ENCODE measurements around the gene FZD10. TPM values are rescaled to one million over a fixed set of nuclear protein-coding genes. Genes with fewer than 3 reads are reported as not detected.

Gene FZD10
- polyA plus RNA-seq, 1 experiment, result not detected

- POLR2A ChIA-PET, result no interaction called here
- TF ChIP-seq, protein P1, sequence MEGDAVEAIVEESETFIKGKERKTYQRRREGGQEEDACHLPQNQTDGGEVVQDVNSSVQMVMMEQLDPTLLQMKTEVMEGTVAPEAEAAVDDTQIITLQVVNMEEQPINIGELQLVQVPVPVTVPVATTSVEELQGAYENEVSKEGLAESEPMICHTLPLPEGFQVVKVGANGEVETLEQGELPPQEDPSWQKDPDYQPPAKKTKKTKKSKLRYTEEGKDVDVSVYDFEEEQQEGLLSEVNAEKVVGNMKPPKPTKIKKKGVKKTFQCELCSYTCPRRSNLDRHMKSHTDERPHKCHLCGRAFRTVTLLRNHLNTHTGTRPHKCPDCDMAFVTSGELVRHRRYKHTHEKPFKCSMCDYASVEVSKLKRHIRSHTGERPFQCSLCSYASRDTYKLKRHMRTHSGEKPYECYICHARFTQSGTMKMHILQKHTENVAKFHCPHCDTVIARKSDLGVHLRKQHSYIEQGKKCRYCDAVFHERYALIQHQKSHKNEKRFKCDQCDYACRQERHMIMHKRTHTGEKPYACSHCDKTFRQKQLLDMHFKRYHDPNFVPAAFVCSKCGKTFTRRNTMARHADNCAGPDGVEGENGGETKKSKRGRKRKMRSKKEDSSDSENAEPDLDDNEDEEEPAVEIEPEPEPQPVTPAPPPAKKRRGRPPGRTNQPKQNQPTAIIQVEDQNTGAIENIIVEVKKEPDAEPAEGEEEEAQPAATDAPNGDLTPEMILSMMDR (IDR thresholded peaks at IDR 0.05; ENCODE audit: low read depth, low read length), result no peak
- no peak for DNase-seq (ENCODE audit: low read depth, low spot score)
- Histone ChIP-seq H3K27ac (ENCODE audit: low read depth, low read length) (no peak overlapping the region), H3K9me3 (ENCODE audit: control insufficient read depth, insufficient read depth, low read length) (peaks cover 62% of the 10 kb centered on the region), H3K27me3 (ENCODE audit: control insufficient read depth, insufficient read depth, low read length) (peaks cover 2% of the 10 kb centered on the region), H3K4me3 (ENCODE audit: low read depth, low read length) (no peak overlapping the region)
- CTCF ChIA-PET, result no interaction called here
Observed at GRCh38 chr12:130158754-130159059, 3.6 kb upstream of the FZD10 start.

DNA sequence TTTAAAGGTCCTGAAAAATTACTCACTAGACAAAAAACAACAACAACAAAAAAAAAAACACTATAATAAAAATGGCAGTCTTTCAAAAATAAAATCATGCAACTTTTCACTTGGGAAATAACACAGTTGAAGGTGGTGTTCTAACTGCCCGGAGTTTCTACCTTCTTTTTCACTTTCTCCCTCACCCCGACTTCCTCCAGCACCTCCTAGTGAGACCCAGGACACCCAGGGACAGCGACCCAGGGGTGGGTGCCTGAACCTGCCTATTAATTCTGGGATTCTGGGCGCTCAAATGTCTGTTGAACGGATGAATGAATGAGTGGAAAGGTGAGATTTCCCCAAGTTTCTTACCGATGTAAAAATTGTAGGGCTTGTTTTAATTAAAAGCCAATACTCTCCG is 2.0 kb upstream of the FZD10 start:
- DNase-seq (ENCODE audit: low read depth, low spot score), result no peak
- H3K27ac ChIP-seq (ENCODE audit: low read depth, low read length), result no peak overlapping the region
- H3K4me3 ChIP-seq (ENCODE audit: low read depth, low read length), result no peak overlapping the region
- TF ChIP-seq, protein P1 (IDR thresholded peaks at IDR 0.05; ENCODE audit: low read depth, low read length), result no peak
- ChIA-PET CTCF (no interaction called here), POLR2A (no interaction called here)
- H3K27me3 ChIP-seq (ENCODE audit: control insufficient read depth, insufficient read depth, low read length), result peaks cover 2% of the 10 kb centered on the region
- H3K9me3 ChIP-seq (ENCODE audit: control insufficient read depth, insufficient read depth, low read length), result peaks cover 63% of the 10 kb centered on the region

DNA sequence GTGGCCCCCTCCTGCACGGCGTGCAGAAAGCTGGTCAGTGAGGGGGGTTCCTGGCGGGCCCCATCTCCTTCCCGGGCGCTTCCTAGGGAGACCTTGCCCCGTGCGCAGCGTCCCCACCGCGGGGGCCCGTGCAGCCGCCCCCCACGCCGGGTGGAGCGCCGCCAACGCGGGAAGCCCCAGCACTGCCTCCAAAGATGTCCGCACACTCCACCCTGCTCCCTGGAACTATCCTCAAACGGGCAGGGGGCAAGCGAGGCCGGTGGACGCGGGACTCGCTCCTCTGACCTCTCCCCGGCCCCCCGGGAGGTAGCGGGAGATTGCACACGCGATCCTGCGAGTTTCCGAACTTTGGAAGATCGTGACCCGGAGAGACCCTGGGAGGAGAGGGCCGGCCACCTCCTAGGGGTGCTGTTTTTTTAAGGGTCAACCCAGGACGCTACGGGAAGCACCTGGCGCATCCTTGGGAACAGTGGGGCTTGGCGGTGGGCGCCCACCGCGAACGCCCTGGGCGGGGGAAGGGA is 1.5 kb upstream of the FZD10 start:
- Histone ChIP-seq H3K27me3 (ENCODE audit: control insufficient read depth, insufficient read depth, low read length) (peaks cover 2% of the 10 kb centered on the region), H3K9me3 (ENCODE audit: control insufficient read depth, insufficient read depth, low read length) (peaks cover 60% of the 10 kb centered on the region), H3K4me3 (ENCODE audit: low read depth, low read length) (no peak overlapping the region), H3K27ac (ENCODE audit: low read depth, low read length) (no peak overlapping the region)
- ChIA-PET POLR2A (no interaction called here), CTCF (no interaction called here)
- TF ChIP-seq, protein P1 (IDR thresholded peaks at IDR 0.05; ENCODE audit: low read depth, low read length), result no peak
- no peak for DNase-seq (ENCODE audit: low read depth, low spot score)

DNA sequence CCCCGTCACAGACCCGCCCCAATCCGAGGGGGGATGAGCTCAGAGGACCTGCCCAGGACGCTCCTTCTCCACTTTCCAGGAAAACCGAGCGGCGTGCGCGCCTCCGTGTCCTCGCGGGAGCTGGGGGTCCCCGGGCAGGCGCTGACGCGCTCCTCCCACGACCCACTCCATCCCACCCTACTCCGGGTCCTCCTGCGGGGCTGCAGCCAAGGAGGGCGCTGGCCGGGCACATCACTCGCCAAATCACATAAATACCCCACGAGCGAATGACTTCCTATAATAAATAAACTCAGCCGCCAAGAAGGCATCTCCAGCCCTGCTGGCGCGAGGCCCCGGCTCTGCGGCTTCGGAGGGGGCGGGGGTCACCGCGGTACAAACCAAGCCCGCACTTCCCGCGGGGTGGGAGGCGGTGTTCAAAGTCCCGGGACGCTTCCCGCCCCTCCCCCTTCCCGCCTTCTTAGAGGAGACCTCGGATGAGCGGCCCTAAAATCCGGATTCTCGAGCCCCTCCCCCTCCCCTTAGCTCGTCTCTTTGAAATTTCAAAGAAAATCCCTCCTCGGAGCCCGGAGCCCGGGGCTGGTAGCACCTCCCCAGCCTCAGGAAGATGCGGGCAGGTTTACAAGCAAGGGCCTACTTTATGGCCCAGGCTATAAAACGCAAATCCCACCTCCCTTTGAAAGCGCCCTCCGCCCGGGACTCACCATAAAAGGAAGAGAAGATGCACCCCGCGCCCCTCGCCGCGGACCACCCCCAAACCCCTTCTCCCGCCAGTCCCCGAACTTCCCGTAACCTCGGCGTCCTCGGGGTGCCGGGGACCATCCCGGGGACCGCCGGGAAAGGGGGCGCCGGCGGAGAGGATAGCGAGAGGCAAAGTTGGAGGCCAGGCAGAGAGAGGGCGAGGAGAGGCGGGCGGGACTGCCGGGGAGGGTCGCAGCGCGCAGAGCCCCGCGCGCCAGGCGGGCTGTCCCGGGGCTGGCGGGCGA is 712 bp upstream of the FZD10 start:
- no peak for DNase-seq (ENCODE audit: low read depth, low spot score)
- Histone ChIP-seq H3K9me3 (ENCODE audit: control insufficient read depth, insufficient read depth, low read length) (peaks cover 61% of the 10 kb centered on the region), H3K4me3 (ENCODE audit: low read depth, low read length) (no peak overlapping the region), H3K27ac (ENCODE audit: low read depth, low read length) (no peak overlapping the region), H3K27me3 (ENCODE audit: control insufficient read depth, insufficient read depth, low read length) (peaks cover 2% of the 10 kb centered on the region)
- POLR2A ChIA-PET, result no interaction called here
- CTCF ChIA-PET, result no interaction called here
- TF ChIP-seq, protein P1 (IDR thresholded peaks at IDR 0.05; ENCODE audit: low read depth, low read length), result no peak

GRCh38 chr12:130162745-130163460 is 639 bp downstream of the FZD10 start:
- ChIA-PET CTCF (no interaction called here), POLR2A (no interaction called here)
- no peak for DNase-seq (ENCODE audit: low read depth, low spot score)
- Histone ChIP-seq H3K27ac (ENCODE audit: low read depth, low read length) (no peak overlapping the region), H3K9me3 (ENCODE audit: control insufficient read depth, insufficient read depth, low read length) (peaks cover 59% of the 10 kb centered on the region), H3K4me3 (ENCODE audit: low read depth, low read length) (no peak overlapping the region), H3K27me3 (ENCODE audit: control insufficient read depth, insufficient read depth, low read length) (peaks cover 2% of the 10 kb centered on the region)
- TF ChIP-seq, protein P1 (IDR thresholded peaks at IDR 0.05; ENCODE audit: low read depth, low read length), result no peak
